ENCODE measurements around the gene DNAH14. TPM values are rescaled to one million over a fixed set of nuclear protein-coding genes. Genes with fewer than 3 reads are reported as not detected.
"Not testable (repeated sequence)": the region's sequence is repeated elsewhere in the genome, so short reads cannot be mapped to it uniquely, and the experiment has no call there.

DNAH14 gene
- polyA plus RNA-seq, 1 donor (not counting 4 experiments of a cell fraction or from before 2014, with no cell fraction given): 6.4 TPM

DNA sequence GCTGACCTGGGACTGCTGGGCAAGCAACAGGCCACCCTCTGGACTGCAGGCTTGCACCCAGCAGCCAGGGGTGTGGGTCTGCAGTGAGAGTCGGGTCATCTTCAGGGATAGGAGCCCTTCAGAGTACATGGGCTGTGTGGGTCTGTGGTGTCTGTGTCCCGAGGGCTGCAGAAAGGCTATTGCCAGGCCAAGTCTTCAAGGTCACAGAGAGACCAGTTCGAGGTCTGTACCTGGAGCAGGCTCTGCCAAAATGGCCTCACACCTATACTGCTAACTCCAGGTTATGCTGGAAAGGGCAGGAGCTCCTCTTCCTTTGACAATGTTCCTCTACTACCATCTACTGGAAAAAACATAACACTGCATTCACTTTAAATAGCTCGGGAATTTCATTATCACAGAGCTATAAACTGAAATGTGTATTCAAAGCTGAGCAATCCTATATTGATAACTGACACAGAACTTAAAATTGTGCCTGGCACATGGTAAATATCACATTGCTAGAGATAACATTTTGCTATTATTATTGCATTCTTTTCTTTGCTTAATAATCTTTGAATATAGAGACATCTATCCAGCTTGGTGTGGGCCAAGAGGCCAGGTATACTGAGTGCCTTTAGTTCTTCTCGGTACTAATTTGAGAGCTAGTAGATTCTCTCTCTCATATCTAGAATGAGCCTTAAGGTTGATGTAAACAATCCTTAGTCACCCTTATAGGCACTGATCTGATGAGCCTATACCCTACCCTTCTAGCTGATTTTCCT is 6.9 kb upstream of the DNAH14 start:
- Histone ChIP-seq H4K20me1 (ENCODE audit: control insufficient read depth, extremely low read depth, insufficient read depth, low read length) (no peaks in the 10 kb centered on the region), H3K9ac (ENCODE audit: control insufficient read depth, extremely low read depth, insufficient read depth, low read length) (no peak overlapping the region), H3K4me1 (ENCODE audit: control insufficient read depth, extremely low read depth, insufficient read depth, low read length) (no peaks in the 10 kb centered on the region), H3K4me2 (ENCODE audit: control insufficient read depth, extremely low read depth, insufficient read depth, low read depth, low read length) (no peak overlapping the region), H3K9me3 (ENCODE audit: control insufficient read depth, low read depth, low read length) (no peaks in the 10 kb centered on the region), H3K4me3 (ENCODE audit: control insufficient read depth in 2 of 3, extremely low read depth in 1 of 3, insufficient read depth in 2 of 3, low read depth in 1 of 3, low read length in 3 of 3) (no peak overlapping the region), H3K27ac (ENCODE audit: control insufficient read depth, insufficient read depth, low read length) (no peak overlapping the region), H3K79me2 (ENCODE audit: control insufficient read depth, insufficient read depth, low read length) (no peaks in the 10 kb centered on the region), H3K9me1 (ENCODE audit: control insufficient read depth, extremely low read depth, insufficient read depth, low read length) (no peaks in the 10 kb centered on the region), H2AFZ (ENCODE audit: control insufficient read depth, low read length) (no peak overlapping the region), H3K36me3 (ENCODE audit: control insufficient read depth in 2 of 2, extremely low read depth in 1 of 2, insufficient read depth in 2 of 2, low read length in 2 of 2) (no peaks in the 10 kb centered on the region), H3K27me3 (ENCODE audit: control insufficient read depth, extremely low read depth, insufficient read depth, low read length) (no peaks in the 10 kb centered on the region)
- no peak for DNase-seq (ENCODE audit: low read depth, low spot score)
- no peak for TF ChIP-seq EZH2 (IDR thresholded peaks at IDR 0.05; ENCODE audit: low read length)
- peak; percentile 49 to 73 (median 72) for TF ChIP-seq CTCF (optimal IDR thresholded peaks at IDR 0.05 in 1 of 3, IDR thresholded peaks at IDR 0.05 in 1 of 3, conservative IDR thresholded peaks at IDR 0.05 in 1 of 3; ENCODE audit: extremely low read depth in 1 of 3, insufficient read depth in 2 of 3, low read length in 3 of 3)
- dilution Hi-C loops (cut with MboI; ENCODE audit: extremely low pct_ligation_motif_present, low sequenced_read_pairs): no loop called here
- peak; percentile 82 for FAIRE-seq

DNA sequence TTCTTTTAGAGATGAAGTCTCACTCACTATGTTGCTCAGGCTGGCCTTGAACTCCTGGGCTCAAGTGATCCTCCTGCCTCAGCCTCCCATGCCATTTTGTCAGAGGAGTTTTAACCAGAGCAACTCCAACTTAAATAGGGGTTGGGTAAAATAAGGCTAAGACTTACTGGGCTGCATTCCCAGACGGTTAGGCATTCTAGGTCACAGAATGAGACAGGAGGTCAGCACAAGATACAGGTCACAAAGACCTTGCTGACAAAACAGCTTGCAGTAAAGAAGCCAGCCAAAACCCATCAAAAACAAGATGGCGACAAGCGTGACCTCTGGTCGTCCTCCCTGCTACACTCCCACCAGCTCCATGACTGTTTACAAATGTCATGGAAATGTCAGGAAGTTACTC is 5.7 kb upstream of the DNAH14 start:
- Histone ChIP-seq H3K9me3 (ENCODE audit: control insufficient read depth, low read depth, low read length) (no peaks in the 10 kb centered on the region), H3K27me3 (ENCODE audit: control insufficient read depth, extremely low read depth, insufficient read depth, low read length) (no peaks in the 10 kb centered on the region), H3K9me1 (ENCODE audit: control insufficient read depth, extremely low read depth, insufficient read depth, low read length) (no peaks in the 10 kb centered on the region), H2AFZ (ENCODE audit: control insufficient read depth, low read length) (no peak overlapping the region), H3K9ac (ENCODE audit: control insufficient read depth, extremely low read depth, insufficient read depth, low read length) (no peak overlapping the region), H3K4me1 (ENCODE audit: control insufficient read depth, extremely low read depth, insufficient read depth, low read length) (no peaks in the 10 kb centered on the region), H3K27ac (ENCODE audit: control insufficient read depth, insufficient read depth, low read length) (no peak overlapping the region), H3K4me3 (ENCODE audit: control insufficient read depth in 2 of 3, extremely low read depth in 1 of 3, insufficient read depth in 2 of 3, low read depth in 1 of 3, low read length in 3 of 3) (no peak overlapping the region), H3K4me2 (ENCODE audit: control insufficient read depth, extremely low read depth, insufficient read depth, low read depth, low read length) (no peak overlapping the region), H3K79me2 (ENCODE audit: control insufficient read depth, insufficient read depth, low read length) (no peaks in the 10 kb centered on the region), H4K20me1 (ENCODE audit: control insufficient read depth, extremely low read depth, insufficient read depth, low read length) (no peaks in the 10 kb centered on the region), H3K36me3 (ENCODE audit: control insufficient read depth in 2 of 2, extremely low read depth in 1 of 2, insufficient read depth in 2 of 2, low read length in 2 of 2) (no peaks in the 10 kb centered on the region)
- FAIRE-seq (no peak), DNase-seq (ENCODE audit: low read depth, low spot score) (no peak)
- dilution Hi-C loops (cut with MboI; ENCODE audit: extremely low pct_ligation_motif_present, low sequenced_read_pairs): no loop called here
- no peak for TF ChIP-seq CTCF (optimal IDR thresholded peaks at IDR 0.05 in 1 of 3, IDR thresholded peaks at IDR 0.05 in 1 of 3, conservative IDR thresholded peaks at IDR 0.05 in 1 of 3; ENCODE audit: extremely low read depth in 1 of 3, insufficient read depth in 2 of 3, low read length in 3 of 3)
- TF ChIP-seq EZH2 (IDR thresholded peaks at IDR 0.05; ENCODE audit: low read length): no peak

GRCh38 chr1:224927631-224928030 is 1.8 kb upstream of the DNAH14 start:
- H3K79me2 ChIP-seq (ENCODE audit: control insufficient read depth, insufficient read depth, low read length); H4K20me1 ChIP-seq (ENCODE audit: control insufficient read depth, extremely low read depth, insufficient read depth, low read length); H3K4me1 ChIP-seq (ENCODE audit: control insufficient read depth, extremely low read depth, insufficient read depth, low read length); H3K4me2 ChIP-seq (ENCODE audit: control insufficient read depth, extremely low read depth, insufficient read depth, low read depth, low read length); H3K36me3 ChIP-seq (ENCODE audit: control insufficient read depth in 2 of 2, extremely low read depth in 1 of 2, insufficient read depth in 2 of 2, low read length in 2 of 2); H3K27me3 ChIP-seq (ENCODE audit: control insufficient read depth, extremely low read depth, insufficient read depth, low read length); H3K4me3 ChIP-seq (ENCODE audit: control insufficient read depth in 2 of 3, extremely low read depth in 1 of 3, insufficient read depth in 2 of 3, low read depth in 1 of 3, low read length in 3 of 3); dilution Hi-C loops (cut with MboI; ENCODE audit: extremely low pct_ligation_motif_present, low sequenced_read_pairs); H3K9ac ChIP-seq (ENCODE audit: control insufficient read depth, extremely low read depth, insufficient read depth, low read length); DNase-seq (ENCODE audit: low read depth, low spot score); H3K27ac ChIP-seq (ENCODE audit: control insufficient read depth, insufficient read depth, low read length); H3K9me1 ChIP-seq (ENCODE audit: control insufficient read depth, extremely low read depth, insufficient read depth, low read length); H2AFZ ChIP-seq (ENCODE audit: control insufficient read depth, low read length); H3K9me3 ChIP-seq (ENCODE audit: control insufficient read depth, low read depth, low read length); FAIRE-seq: not testable (repeated sequence)
